PC-3 (cell line): ENCODE results near the gene STK24.

Source experiments
- EZH2 ChIP-seq: fragments of 300-600 bp; sonication (generic); IDR thresholded peaks from one replicate; pipeline ENCODE4 v1.6.1; 2017; ENCODE audit warnings: antibody characterized with exemption, mild to moderate bottlenecking, low read length; ENCODE audit not compliant: unreplicated experiment
- EZH2phosphoT487 ChIP-seq: fragments of 300-600 bp; sonication (generic); IDR thresholded peaks from 2 replicates; pipeline ENCODE4 v1.6.1; 2018; ENCODE audit warnings: mild to moderate bottlenecking, antibody characterized with exemption, low read length, borderline replicate concordance
- TF ChIP-seq, protein P1 (sequence below): fragments of 300-600 bp; sonication (generic); conservative IDR thresholded peaks from 2 replicates; pipeline ENCODE4 v1.5.1; 2017; ENCODE audit warnings: antibody characterized with exemption, low read depth, mild to moderate bottlenecking, low read length

DNA sequence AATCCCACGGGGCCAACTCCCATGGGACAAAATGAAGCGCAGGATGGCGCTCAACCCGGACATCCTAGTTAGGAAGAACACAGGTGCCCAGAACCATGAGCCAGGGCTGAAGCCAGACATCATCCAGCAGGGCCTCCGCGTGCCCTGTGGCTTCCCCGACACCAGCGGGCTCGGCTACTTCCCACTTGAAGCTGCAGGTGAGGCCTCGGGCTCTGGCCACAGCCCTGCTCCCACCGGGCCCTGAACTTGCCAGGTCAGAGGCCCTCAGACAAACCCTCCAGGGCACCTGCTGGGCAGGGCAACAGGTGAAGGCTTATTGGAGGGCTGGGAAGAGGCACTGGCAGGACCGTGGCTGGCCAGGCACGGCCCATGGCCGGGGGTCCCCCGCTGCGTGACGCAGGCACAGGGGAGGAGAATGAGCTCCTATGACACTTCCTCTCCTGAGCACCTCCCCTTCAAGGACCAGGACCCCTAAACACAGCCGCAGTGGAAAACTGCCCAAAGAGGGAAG lies 117.7 kb downstream of the STK24 start:
- TF ChIP-seq, protein P1, sequence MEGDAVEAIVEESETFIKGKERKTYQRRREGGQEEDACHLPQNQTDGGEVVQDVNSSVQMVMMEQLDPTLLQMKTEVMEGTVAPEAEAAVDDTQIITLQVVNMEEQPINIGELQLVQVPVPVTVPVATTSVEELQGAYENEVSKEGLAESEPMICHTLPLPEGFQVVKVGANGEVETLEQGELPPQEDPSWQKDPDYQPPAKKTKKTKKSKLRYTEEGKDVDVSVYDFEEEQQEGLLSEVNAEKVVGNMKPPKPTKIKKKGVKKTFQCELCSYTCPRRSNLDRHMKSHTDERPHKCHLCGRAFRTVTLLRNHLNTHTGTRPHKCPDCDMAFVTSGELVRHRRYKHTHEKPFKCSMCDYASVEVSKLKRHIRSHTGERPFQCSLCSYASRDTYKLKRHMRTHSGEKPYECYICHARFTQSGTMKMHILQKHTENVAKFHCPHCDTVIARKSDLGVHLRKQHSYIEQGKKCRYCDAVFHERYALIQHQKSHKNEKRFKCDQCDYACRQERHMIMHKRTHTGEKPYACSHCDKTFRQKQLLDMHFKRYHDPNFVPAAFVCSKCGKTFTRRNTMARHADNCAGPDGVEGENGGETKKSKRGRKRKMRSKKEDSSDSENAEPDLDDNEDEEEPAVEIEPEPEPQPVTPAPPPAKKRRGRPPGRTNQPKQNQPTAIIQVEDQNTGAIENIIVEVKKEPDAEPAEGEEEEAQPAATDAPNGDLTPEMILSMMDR: no peak
- TF ChIP-seq EZH2 (no peak), EZH2phosphoT487 (no peak)
